HCT116 (cell line): ENCODE measurements around the gene GSTO1. TPM values are rescaled to one million over a fixed set of nuclear protein-coding genes. Genes with fewer than 3 reads are reported as not detected.

Experiments used
- ATAC-seq: fragments of 200-7000 bp; cut with Tn5 transposase; 2 replicates; pipeline ENCODE4 v1.9.1; 2020; ENCODE audit warnings: mild to moderate bottlenecking, moderate library complexity
- BruUV-seq: library from RNA; stranded (reverse); fragments of 400-500 nt; replicated peaks from 2 replicates; lab custom pipeline; 2021; lab: Mats Ljungman, UMichigan
- CTCF ChIA-PET: fragments of 300-600 bp; sonication (Branson Sonifier 250); formaldehyde crosslinking; loops from one replicate; lab custom pipeline; 2021; ENCODE audit warnings: antibody characterized with exemption; lab: Charles Lee
- POLR2A ChIA-PET: fragments of 300-600, 350-600 bp; sonication (Branson Sonifier 250); formaldehyde crosslinking; loops from one replicate; lab custom pipeline; 2021; ENCODE audit warnings: antibody characterized with exemption; lab: Charles Lee
- RAD21 ChIA-PET, 2 experiments: fragments of 300-600 bp; sonication (Branson Sonifier 250); formaldehyde crosslinking; loops; one replicate each; lab custom pipeline; 2023; ENCODE audit warnings: low total read pairs in 2 of 2; ENCODE audit not compliant: uncharacterized antibody in 2 of 2, unreplicated experiment in 2 of 2, low non-redundant PET in 1 of 2; lab: Charles Lee
- DNase-seq: peaks from one replicate; pipeline ENCODE4 v3.0.0-alpha.2; 2010; ENCODE audit warnings: low read depth, low spot score
- H2AFZ ChIP-seq: fragments of 200-600 bp; shearing (Covaris generic), sonication (generic); 2 replicates; pipeline ENCODE4 v1.6.1; 2017; ENCODE audit warnings: low read depth, mixed run types, mixed read lengths, antibody characterized with exemption, low read length; ENCODE audit not compliant: poor library complexity, severe bottlenecking
- H3K27ac ChIP-seq: 2 replicates; pipeline ENCODE4 v1.5.1; 2012; ENCODE audit warnings: low read depth, low read length
- H3K27me3 ChIP-seq: fragments of 200-600 bp; sonication (generic); 2 replicates; pipeline ENCODE4 v1.6.1; 2016; ENCODE audit warnings: mixed run types, low read length, mixed read lengths; ENCODE audit not compliant: insufficient read depth
- H3K36me3 ChIP-seq, 2 experiments: fragments of 200-500 bp in 1 of 2; fragments of 200-600 bp in 1 of 2; sonication (Bioruptor generic) in 1 of 2; sonication (generic) in 1 of 2; 2 replicates each; pipeline versions ENCODE4 v1.5.1 to v1.6.1; 2014 to 2016; ENCODE audit warnings: low read length in 2 of 2, inconsistent platforms in 1 of 2, mixed read lengths in 1 of 2, mixed run types in 1 of 2; ENCODE audit not compliant: insufficient read depth in 2 of 2, control insufficient read depth in 1 of 2
- H3K4me1 ChIP-seq, 2 experiments: fragments of 200-600 bp in 1 of 2; sonication (generic) in 1 of 2; 2 replicates each; pipeline versions ENCODE4 v1.5.1 to v1.6.1; 2012 to 2017; ENCODE audit warnings: low read length in 2 of 2, inconsistent platforms in 1 of 2, mild to moderate bottlenecking in 1 of 2, mixed read lengths in 1 of 2, mixed run types in 1 of 2, moderate library complexity in 1 of 2; ENCODE audit not compliant: insufficient read depth in 2 of 2, control insufficient read depth in 1 of 2
- H3K4me2 ChIP-seq: fragments of 200-600 bp; sonication (generic); 2 replicates; pipeline ENCODE4 v1.6.1; 2017; ENCODE audit warnings: mixed run types, low read length, mixed read lengths
- H3K4me3 ChIP-seq, 2 experiments: fragments of 200-600 bp in 1 of 2; sonication (generic) in 1 of 2; replicated peaks in 1 of 2; 2 replicates each; pipeline ENCODE4 v1.5.1; 2011 to 2016; ENCODE audit warnings: low read length in 2 of 2, control low read depth in 1 of 2, low read depth in 1 of 2, mild to moderate bottlenecking in 1 of 2, mixed read lengths in 1 of 2, mixed run types in 1 of 2
- H3K79me2 ChIP-seq: fragments of 200-600 bp; sonication (generic); 2 replicates; pipeline ENCODE4 v1.6.1; 2017; ENCODE audit warnings: mild to moderate bottlenecking, mixed run types, low read length, moderate library complexity, mixed read lengths; ENCODE audit not compliant: insufficient read depth
- H3K9ac ChIP-seq: fragments of 200-600 bp; sonication (generic); 2 replicates; pipeline ENCODE4 v1.6.1; 2016; ENCODE audit warnings: low read length, mixed read lengths
- H3K9me2 ChIP-seq: fragments of 200-600 bp; sonication (generic), shearing (Covaris generic); 2 replicates; pipeline ENCODE4 v1.6.1; 2017; ENCODE audit warnings: mixed run types, mild to moderate bottlenecking, moderate library complexity; ENCODE audit not compliant: insufficient read depth
- H3K9me3 ChIP-seq, 2 experiments: fragments of 200-500 bp in 1 of 2; fragments of 200-600 bp in 1 of 2; sonication (Bioruptor generic) in 1 of 2; sonication (generic) in 1 of 2; 2 replicates each; pipeline ENCODE4 v1.6.1; 2014 to 2017; ENCODE audit warnings: low read length in 2 of 2, mixed read lengths in 2 of 2, inconsistent platforms in 1 of 2, low read depth in 1 of 2, mild to moderate bottlenecking in 1 of 2, mixed run types in 1 of 2, moderate library complexity in 1 of 2; ENCODE audit not compliant: control insufficient read depth in 1 of 2, insufficient read depth in 1 of 2
- H4K20me1 ChIP-seq: fragments of 200-600 bp; sonication (generic), shearing (Covaris generic); 2 replicates; pipeline ENCODE4 v1.6.1; 2017; ENCODE audit warnings: mixed run types, mild to moderate bottlenecking, moderate library complexity; ENCODE audit not compliant: insufficient read depth
- EGR1 ChIP-seq: IDR thresholded peaks from 2 replicates; pipeline ENCODE4 v1.6.1; 2012; ENCODE audit warnings: low read depth
- FOSL1 ChIP-seq: IDR thresholded peaks from 2 replicates; pipeline ENCODE4 v1.6.1; 2012; ENCODE audit warnings: low read depth
- JUND ChIP-seq: IDR thresholded peaks from 2 replicates; pipeline ENCODE4 v1.6.1; 2012
- POLR2AphosphoS5 ChIP-seq: IDR thresholded peaks from 2 replicates; pipeline ENCODE4 v1.6.1; 2011; ENCODE audit warnings: mild to moderate bottlenecking, low read depth, low read length, moderate library complexity
- SIN3A ChIP-seq: IDR thresholded peaks from 2 replicates; pipeline ENCODE4 v1.6.1; 2012; ENCODE audit warnings: low read depth
- intact Hi-C: fragments of 100-400 bp; cut with micrococcal nuclease; formaldehyde crosslinking; loops from 2 replicates; pipeline ENCODE4 v1.10.0; 2022
- total RNA-seq: library from RNA; stranded (reverse); gene quantifications from one replicate; pipeline ENCODE4 v1.2.1, GENCODE V29; 2021; ENCODE audit not compliant: unreplicated experiment

GSTO1 gene
- total RNA-seq, 1 experiment from 2014 or later: 179 TPM

DNA sequence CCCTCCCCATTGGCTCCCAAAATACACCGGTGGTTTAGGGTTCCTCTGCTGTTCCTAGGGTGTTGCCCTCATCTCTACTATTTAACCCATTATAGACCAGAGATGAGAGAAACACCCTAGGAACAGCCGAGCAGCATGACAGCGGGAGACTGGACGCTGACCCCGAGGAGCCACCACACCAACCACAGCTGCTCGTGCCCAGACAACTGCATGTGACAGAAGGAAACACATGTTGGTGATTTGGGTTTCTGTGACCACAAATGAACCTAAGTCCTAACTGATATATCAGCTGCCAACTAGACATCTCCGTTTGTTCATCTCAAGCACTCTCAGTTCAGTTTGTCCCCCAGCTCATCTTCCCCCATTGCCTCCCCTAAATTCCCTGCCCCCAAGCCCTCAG is 35.9 kb upstream of the GSTO1 start:
- Histone ChIP-seq H2AFZ (no peak overlapping the region), H3K9me3 (no peaks in the 10 kb centered on the region), H3K27ac (no peak overlapping the region), H3K9ac (no peak overlapping the region), H3K9me2 (no peaks in the 10 kb centered on the region), H4K20me1 (no peaks in the 10 kb centered on the region), H3K4me2 (no peak overlapping the region), H3K4me1 (no peaks in the 10 kb centered on the region), H3K4me3 (no peak overlapping the region), H3K79me2 (no peaks in the 10 kb centered on the region), H3K27me3 (no peaks in the 10 kb centered on the region), H3K36me3 (no peaks in the 10 kb centered on the region)
- ATAC-seq (no peak), DNase-seq (no peak)
- no TSS peak for BruUV-seq
- TF ChIP-seq FOSL1: no peak
- TF ChIP-seq POLR2AphosphoS5: no peak
- RAD21 ChIA-PET: no interaction called here
- CTCF ChIA-PET: no interaction called here
- intact Hi-C loops: no loop called here
- POLR2A ChIA-PET: no interaction called here

DNA sequence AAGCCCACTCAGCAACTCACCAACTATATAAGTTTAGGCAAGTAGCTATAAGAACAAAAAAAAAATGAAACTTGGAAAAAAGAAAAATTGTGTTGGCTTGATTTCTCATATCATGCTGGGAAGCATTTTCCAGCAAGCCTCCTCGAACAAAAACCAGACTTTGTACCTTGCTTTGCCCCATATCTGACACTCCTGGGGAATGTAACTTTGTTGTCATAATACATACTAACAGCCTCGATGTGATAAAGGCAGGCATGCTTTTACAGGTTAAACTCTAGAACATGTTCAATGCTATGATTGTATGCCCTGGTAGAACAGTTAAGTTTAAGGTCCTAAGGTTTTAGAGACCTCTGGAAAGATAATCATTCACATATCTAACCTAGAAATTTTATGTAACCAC is 34.2 kb upstream of the GSTO1 start:
- Histone ChIP-seq H3K4me3 (no peak overlapping the region), H3K27ac (no peak overlapping the region)
- TF ChIP-seq JUND (no peak), SIN3A (no peak), FOSL1 (no peak), EGR1 (no peak)
- TF ChIP-seq, all 23 proteins: peak for 0
- POLR2A ChIA-PET: no interaction called here
- BruUV-seq: no TSS peak
- Histone ChIP-seq H3K4me1 (no peaks in the 10 kb centered on the region), H3K9ac (no peak overlapping the region), H3K36me3 (no peaks in the 10 kb centered on the region), H3K4me2 (no peak overlapping the region), H2AFZ (no peak overlapping the region), H3K9me3 (no peaks in the 10 kb centered on the region), H4K20me1 (no peaks in the 10 kb centered on the region), H3K9me2 (no peaks in the 10 kb centered on the region), H3K27me3 (no peaks in the 10 kb centered on the region), H3K79me2 (no peaks in the 10 kb centered on the region)
- CTCF ChIA-PET: interaction anchor here (1.3 kb wide), 1 partner anchor 54 kb away, joined by 3 read pairs; no protein-coding TSS in a partner anchor
- RAD21 ChIA-PET: no interaction called here
- no peak for ATAC-seq
- no peak for DNase-seq
- intact Hi-C loops: no loop called here
